Glutamatergic neuron (in vitro differentiated cells): ENCODE results near the gene FRMD4A. TPM values are rescaled to one million over a fixed set of nuclear protein-coding genes. Genes with fewer than 3 reads are reported as not detected.

Experiments used
- DNase-seq: peaks from one replicate; pipeline ENCODE4 v3.0.0; 2022
- H3K27ac Mint-ChIP-seq: one replicate; pipeline ENCODE4 v1.8.0; 2020; ENCODE audit warnings: mild to moderate bottlenecking, mixed read lengths, inconsistent platforms; ENCODE audit not compliant: unreplicated experiment
- H3K27me3 Mint-ChIP-seq: one replicate; pipeline ENCODE4 v1.8.0; 2020; ENCODE audit warnings: mild to moderate bottlenecking, moderate library complexity, mixed read lengths, inconsistent platforms; ENCODE audit not compliant: unreplicated experiment
- H3K36me3 Mint-ChIP-seq: one replicate; pipeline ENCODE4 v1.8.0; 2020; ENCODE audit warnings: mild to moderate bottlenecking, mixed read lengths, inconsistent platforms; ENCODE audit not compliant: unreplicated experiment
- H3K4me1 Mint-ChIP-seq: one replicate; pipeline ENCODE4 v1.8.0; 2020; ENCODE audit warnings: mild to moderate bottlenecking, low read depth, mixed read lengths, inconsistent platforms; ENCODE audit not compliant: unreplicated experiment
- H3K4me3 Mint-ChIP-seq: one replicate; pipeline ENCODE4 v1.8.0; 2020; ENCODE audit warnings: mild to moderate bottlenecking, mixed read lengths, inconsistent platforms; ENCODE audit not compliant: unreplicated experiment
- H3K9me3 Mint-ChIP-seq: one replicate; pipeline ENCODE4 v1.8.0; 2020; ENCODE audit warnings: mild to moderate bottlenecking, moderate library complexity, mixed read lengths, inconsistent platforms; ENCODE audit not compliant: unreplicated experiment
- CTCF ChIP-seq: fragments of 200-600 bp; sonication (generic); IDR thresholded peaks from one replicate; pipeline ENCODE4 v1.5.0; 2021; ENCODE audit not compliant: partially characterized antibody, unreplicated experiment
- total RNA-seq: library from RNA; stranded (reverse); fragmentation: NEBNext Ultra II Directional; extraction: Animal tissue kit (Norgen Biotek cat#: 25700); gene quantifications from one replicate; pipeline ENCODE4 v1.2.1, GENCODE V29; 2021; ENCODE audit not compliant: unreplicated experiment

Gene FRMD4A
- total RNA-seq, 1 donor from 2014 or later: 70.6 TPM

DNA sequence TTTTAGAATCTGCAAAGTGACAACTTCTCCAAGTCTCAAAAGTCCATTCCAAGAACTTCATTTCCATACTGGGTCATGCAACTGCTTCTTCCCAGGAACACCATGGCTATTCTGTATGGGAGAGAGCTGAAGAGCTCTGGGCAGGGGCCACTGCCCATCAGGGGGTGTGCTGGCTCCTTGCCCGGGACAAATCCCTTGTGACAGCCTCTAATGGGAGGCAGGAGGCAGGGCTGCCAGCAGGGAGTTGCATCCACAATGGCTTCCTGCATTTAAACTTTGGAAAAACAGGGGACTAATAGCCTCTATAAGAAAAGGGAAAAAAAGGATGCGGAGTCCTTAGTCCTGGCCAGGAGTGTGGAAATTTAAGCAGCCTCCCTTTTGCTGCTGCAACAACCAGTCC lies 18.4 kb upstream of the FRMD4A start:
- TF ChIP-seq CTCF: no peak
- Mint-ChIP-seq H3K27me3 (no peaks in the 10 kb centered on the region), H3K4me3 (no peak overlapping the region), H3K9me3 (peaks cover 2% of the 10 kb centered on the region), H3K4me1 (peaks cover 1% of the 10 kb centered on the region), H3K27ac (no peak overlapping the region), H3K36me3 (peaks cover 5% of the 10 kb centered on the region)
- DNase-seq: no peak

- Mint-ChIP-seq H3K27me3 (peaks cover 3% of the 10 kb centered on the region), H3K4me1 (no peaks in the 10 kb centered on the region), H3K36me3 (peaks cover 5% of the 10 kb centered on the region), H3K4me3 (no peak overlapping the region), H3K9me3 (peaks cover 3% of the 10 kb centered on the region), H3K27ac (no peak overlapping the region)
- DNase-seq: no peak
- no peak for TF ChIP-seq CTCF
Measured at GRCh38 chr10:14345262-14345661, 14.5 kb upstream of the FRMD4A start.

GRCh38 chr10:14340051-14340744 lies 9.5 kb upstream of the FRMD4A start:
- no peak overlapping the region for H3K4me3 Mint-ChIP-seq
- H3K4me1 Mint-ChIP-seq: no peaks in the 10 kb centered on the region
- no peak for TF ChIP-seq CTCF
- no peak overlapping the region for H3K27ac Mint-ChIP-seq
- H3K36me3 Mint-ChIP-seq: no peaks in the 10 kb centered on the region
- H3K27me3 Mint-ChIP-seq: peaks cover 3% of the 10 kb centered on the region
- DNase-seq: no peak
- H3K9me3 Mint-ChIP-seq: peaks cover 3% of the 10 kb centered on the region

- H3K9me3 Mint-ChIP-seq: peaks cover 3% of the 10 kb centered on the region
- H3K4me3 Mint-ChIP-seq: no peak overlapping the region
- peaks cover 3% of the 10 kb centered on the region for H3K27me3 Mint-ChIP-seq
- H3K27ac Mint-ChIP-seq: no peak overlapping the region
- H3K36me3 Mint-ChIP-seq: no peaks in the 10 kb centered on the region
- DNase-seq: no peak
- no peaks in the 10 kb centered on the region for H3K4me1 Mint-ChIP-seq
- no peak for TF ChIP-seq CTCF
Measured at GRCh38 chr10:14336736-14337135, 6.0 kb upstream of the FRMD4A start.

- H3K36me3 Mint-ChIP-seq: no peaks in the 10 kb centered on the region
- H3K9me3 Mint-ChIP-seq: no peaks in the 10 kb centered on the region
- DNase-seq: no peak
- H3K27me3 Mint-ChIP-seq: no peaks in the 10 kb centered on the region
- no peak for TF ChIP-seq CTCF
- H3K4me3 Mint-ChIP-seq: no peak overlapping the region
- H3K4me1 Mint-ChIP-seq: peaks cover 4% of the 10 kb centered on the region
- H3K27ac Mint-ChIP-seq: no peak overlapping the region
Measured at GRCh38 chr10:14334771-14335170, 4.0 kb upstream of the FRMD4A start.
